Thymus (tissue), 11 donors: ENCODE measurements around the gene XPNPEP1. TPM values are rescaled to one million over a fixed set of nuclear protein-coding genes. Genes with fewer than 3 reads are reported as not detected.

Experiments used
- DNase-seq, 9 donors: peaks; one replicate each; pipeline ENCODE4 v3.0.0-alpha.2; 2013; ENCODE audit warnings: low spot score in 9 of 9, low read depth in 6 of 9, missing footprints in 1 of 9
- H3K27ac ChIP-seq, 2 donors: one replicate each; pipeline ENCODE4 v1.5.1; 2013; ENCODE audit warnings: control low read depth in 1 of 2, low read depth in 1 of 2, low read length in 1 of 2, mild to moderate bottlenecking in 1 of 2, moderate library complexity in 1 of 2
- H3K27me3 ChIP-seq, 2 donors: one replicate each; pipeline ENCODE4 v1.5.1; 2013; ENCODE audit warnings: low read length in 1 of 2; ENCODE audit not compliant: control insufficient read depth in 2 of 2, insufficient read depth in 1 of 2
- H3K36me3 ChIP-seq, 2 donors: one replicate each; pipeline ENCODE4 v1.5.1; 2013; ENCODE audit warnings: low read length in 1 of 2, mild to moderate bottlenecking in 1 of 2, moderate library complexity in 1 of 2; ENCODE audit not compliant: control insufficient read depth in 2 of 2, insufficient read depth in 2 of 2
- H3K4me1 ChIP-seq, 2 donors: one replicate each; pipeline ENCODE4 v1.5.1; 2013; ENCODE audit warnings: low read length in 2 of 2; ENCODE audit not compliant: control insufficient read depth in 2 of 2, insufficient read depth in 2 of 2
- H3K4me3 ChIP-seq, 2 donors: one replicate each; pipeline ENCODE4 v1.5.1; 2013; ENCODE audit warnings: low read length in 2 of 2, control low read depth in 1 of 2, mild to moderate bottlenecking in 1 of 2
- H3K9me3 ChIP-seq, 2 donors: one replicate each; pipeline ENCODE4 v1.5.1; 2013; ENCODE audit warnings: low read length in 1 of 2, mild to moderate bottlenecking in 1 of 2; ENCODE audit not compliant: control insufficient read depth in 2 of 2, insufficient read depth in 1 of 2
- WGBS: extraction: QIAGEN DNeasy Blood & Tissue Kit; methylation state at CpG from one replicate; pipeline ENCODE4 v1.1.7; 2013; 5-methylcytosine and 5-hydroxymethylcytosine counted together
- polyA plus RNA-seq: library from polyadenylated mRNA; stranded (reverse); fragments of 200-250 nt; gene quantifications from one replicate; pipeline ENCODE4 v1.2.3, GENCODE V29; 2013
- total RNA-seq: library from RNA; stranded (reverse); fragments of 120-200 nt; gene quantifications from one replicate; pipeline ENCODE4 v1.2.4, GENCODE V29; 2013
- donor health status: healthy.

Gene XPNPEP1
- total and polyA plus RNA-seq, 2 donors: 41.0 to 44.2 TPM

DNA sequence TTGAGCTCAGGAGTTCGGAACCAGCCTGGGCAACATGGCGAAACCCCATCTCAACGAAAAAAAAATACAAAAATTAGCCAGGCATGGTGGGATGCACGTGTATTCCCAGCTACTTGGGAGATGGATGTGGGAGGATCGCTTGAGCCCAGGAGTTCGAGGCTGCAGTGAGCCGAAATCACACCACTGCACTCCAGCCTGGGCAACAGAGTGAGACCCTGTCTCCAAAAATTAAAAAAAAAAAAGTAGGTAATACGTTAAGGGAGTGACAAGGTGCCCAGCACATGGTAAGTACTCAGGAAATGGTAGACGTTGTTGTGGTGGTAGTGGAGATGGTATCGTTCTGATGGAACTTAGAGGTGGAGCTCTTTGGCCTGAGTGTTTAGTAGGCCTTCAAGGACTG, 41.0 kb upstream of the XPNPEP1 start:
- H3K27me3 ChIP-seq: no peaks in the 10 kb centered on the region
- H3K9me3 ChIP-seq: no peaks in the 10 kb centered on the region
- H3K36me3 ChIP-seq: no peaks in the 10 kb centered on the region
- WGBS: 81% methylated on average over 10 of the region's 10 CpGs
- no peak overlapping the region for H3K4me3 ChIP-seq
- no peaks in the 10 kb centered on the region for H3K4me1 ChIP-seq
- H3K27ac ChIP-seq: no peak overlapping the region
- DNase-seq: no peak

DNA sequence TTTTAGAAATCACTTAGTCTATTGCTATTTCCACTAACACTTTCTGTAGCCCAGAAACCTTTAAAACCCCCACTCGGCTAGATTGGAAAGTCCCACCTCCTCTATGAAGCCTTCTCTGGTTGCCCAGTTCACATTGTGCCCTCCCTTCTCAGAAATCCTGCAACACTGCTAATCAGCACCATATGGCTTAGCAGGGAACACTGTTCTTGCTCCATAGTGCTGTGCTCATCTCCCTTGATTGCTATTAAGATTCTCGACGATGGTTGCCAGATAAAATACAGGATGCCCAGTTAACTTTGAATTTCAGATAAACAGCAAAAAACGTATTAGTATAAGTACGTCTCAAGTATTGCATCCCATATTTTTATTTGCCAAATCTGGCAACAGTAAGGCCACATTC, 40.1 kb upstream of the XPNPEP1 start:
- Histone ChIP-seq H3K4me3 (no peak overlapping the region), H3K4me1 (no peaks in the 10 kb centered on the region), H3K9me3 (no peaks in the 10 kb centered on the region), H3K27me3 (no peaks in the 10 kb centered on the region), H3K36me3 (no peaks in the 10 kb centered on the region), H3K27ac (no peak overlapping the region)
- DNase-seq: no peak
- 97% methylated on average over 5 of the region's 5 CpGs for WGBS

DNA sequence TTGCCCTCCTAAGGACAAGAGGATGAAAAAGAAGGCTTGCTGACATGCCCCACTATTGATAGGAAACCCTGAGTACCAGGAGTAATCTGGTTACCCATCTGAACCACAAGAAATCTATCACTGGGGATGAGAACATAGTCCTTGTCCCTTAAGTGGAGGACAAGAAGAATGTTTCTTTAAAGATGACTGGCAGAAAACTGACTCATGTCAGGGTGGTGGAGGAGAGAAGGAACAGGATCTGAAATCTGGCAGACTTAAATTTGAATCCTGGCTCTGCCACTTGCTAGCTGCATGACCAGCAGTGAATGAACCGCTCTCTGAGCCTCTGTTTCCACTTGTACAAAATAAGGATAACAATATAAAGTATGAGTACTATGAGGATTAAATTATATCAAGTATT, 38.9 kb upstream of the XPNPEP1 start:
- 100% methylated on average over 1 of the region's 1 CpG for WGBS
- no peaks in the 10 kb centered on the region for H3K27me3 ChIP-seq

DNA sequence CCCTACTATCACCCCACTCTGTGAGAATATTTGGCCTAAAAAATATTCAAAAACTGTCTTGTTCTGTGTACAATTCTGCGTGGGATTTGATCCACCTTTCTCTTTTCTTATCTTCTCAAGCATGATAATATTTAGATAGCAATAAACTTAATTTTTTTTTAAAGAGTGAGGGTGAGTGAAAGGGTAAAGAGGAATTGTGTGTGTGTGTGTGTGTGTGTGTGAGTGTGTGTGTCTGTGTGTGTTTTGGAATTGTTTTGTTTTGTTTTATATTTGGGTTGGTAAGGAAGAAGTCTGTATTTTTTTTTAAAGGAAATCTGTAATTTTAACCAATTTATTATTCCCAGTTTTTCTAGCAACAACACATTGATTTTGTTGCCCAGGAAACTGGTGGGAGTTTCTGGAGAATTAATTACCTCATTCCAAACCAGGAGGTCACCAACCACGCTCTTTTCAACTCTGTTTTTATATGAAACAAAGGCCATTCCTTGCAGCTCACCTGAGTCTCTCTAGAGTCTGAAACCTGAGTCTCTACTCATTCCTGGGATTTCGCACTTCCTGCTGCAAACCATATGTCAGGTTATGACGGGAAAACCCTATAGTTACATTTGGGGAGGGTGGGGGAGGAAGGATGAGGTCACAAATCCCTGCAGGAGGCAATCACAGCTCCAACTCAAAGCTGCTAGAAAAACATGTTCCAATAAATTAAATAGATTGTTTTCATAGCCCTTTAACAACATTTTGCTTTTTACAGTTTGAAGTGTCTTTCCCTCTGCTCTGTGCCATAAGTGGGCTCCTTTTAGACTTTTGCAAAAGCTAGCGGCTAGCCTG, 38.1 kb upstream of the XPNPEP1 start:
- DNase-seq: no peak
- no peaks in the 10 kb centered on the region for H3K9me3 ChIP-seq
- no peaks in the 10 kb centered on the region for H3K4me1 ChIP-seq
- no peak overlapping the region for H3K4me3 ChIP-seq
- 92% methylated on average over 5 of the region's 5 CpGs for WGBS
- no peaks in the 10 kb centered on the region for H3K36me3 ChIP-seq
- no peak overlapping the region for H3K27ac ChIP-seq
- no peaks in the 10 kb centered on the region for H3K27me3 ChIP-seq

More for the DNA sequence above, 38.9 kb upstream of the XPNPEP1 start:
- no peaks in the 10 kb centered on the region for H3K36me3 ChIP-seq
- H3K4me1 ChIP-seq: no peaks in the 10 kb centered on the region
- H3K9me3 ChIP-seq: no peaks in the 10 kb centered on the region
- DNase-seq: no peak
- H3K27ac ChIP-seq: no peak overlapping the region
- no peak overlapping the region for H3K4me3 ChIP-seq

DNA sequence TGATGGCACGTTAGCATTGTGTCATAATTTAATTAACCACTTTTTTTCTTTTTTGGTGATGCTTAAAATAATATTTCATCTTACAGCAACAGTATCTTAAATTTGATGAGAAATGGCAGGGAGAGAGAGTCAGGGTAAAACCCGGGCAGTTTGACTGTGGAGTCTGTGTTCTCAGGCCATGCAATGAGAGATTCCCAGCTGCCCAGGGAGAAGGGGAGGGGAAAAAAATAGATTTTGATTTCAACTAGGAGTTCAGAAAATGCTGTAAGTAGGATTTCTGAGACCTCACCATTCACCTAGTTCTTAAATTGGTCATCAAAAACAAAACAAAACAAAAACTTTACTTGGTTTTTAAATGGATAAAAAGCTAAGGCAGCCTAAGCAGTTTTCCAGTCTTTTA, 37.4 kb upstream of the XPNPEP1 start:
- no peaks in the 10 kb centered on the region for H3K27me3 ChIP-seq
- H3K36me3 ChIP-seq: no peaks in the 10 kb centered on the region
- no peaks in the 10 kb centered on the region for H3K4me1 ChIP-seq
- whole genome bisulfite sequencing: 97% methylated on average over 2 of the region's 2 CpGs
- H3K27ac ChIP-seq: no peak overlapping the region
- H3K9me3 ChIP-seq: no peaks in the 10 kb centered on the region
- DNase-seq: no peak
- no peak overlapping the region for H3K4me3 ChIP-seq

DNA sequence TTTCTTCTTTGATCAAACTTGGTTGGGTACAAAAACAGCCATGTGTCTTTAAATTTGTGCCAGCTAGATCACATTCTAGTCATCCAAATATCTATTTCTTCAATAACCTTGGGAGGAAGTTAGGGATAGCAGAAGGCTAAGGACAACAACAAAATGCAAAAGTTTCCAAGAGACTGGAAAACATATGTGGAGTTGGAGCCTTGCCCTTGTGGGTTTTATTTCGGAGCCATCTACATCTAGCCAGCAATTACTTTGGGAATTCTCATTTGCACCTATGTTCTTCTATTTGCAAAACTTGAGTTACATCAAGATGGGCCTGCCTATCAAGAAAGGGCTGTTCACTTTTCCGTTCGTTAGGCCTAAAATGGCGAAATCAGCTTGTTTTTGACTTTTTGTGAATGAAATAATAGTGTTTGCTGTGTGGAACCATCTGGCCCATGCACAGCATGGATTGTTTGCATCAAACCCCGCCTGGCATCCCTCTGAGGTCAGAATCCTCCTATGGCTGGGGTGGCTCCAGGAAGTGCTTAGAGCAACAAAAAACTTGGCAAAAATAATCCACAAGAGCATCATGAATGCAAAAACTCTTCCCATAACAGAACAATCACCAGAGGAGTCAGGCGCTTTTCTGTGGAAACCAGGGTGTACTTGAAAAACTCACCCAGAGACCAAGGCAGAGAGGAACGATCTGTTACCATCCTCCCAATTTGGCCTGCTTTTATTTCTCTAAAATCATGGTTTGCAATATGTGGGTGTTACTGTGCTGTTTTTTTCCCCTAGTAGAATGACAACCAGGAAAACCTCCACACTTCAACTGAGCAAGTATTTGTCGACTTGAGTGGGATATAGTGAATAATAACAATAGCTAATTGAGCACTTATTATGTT, 36.2 kb upstream of the XPNPEP1 start:
- Histone ChIP-seq H3K9me3 (no peaks in the 10 kb centered on the region), H3K36me3 (no peaks in the 10 kb centered on the region), H3K27ac (no peak overlapping the region), H3K4me3 (no peak overlapping the region), H3K4me1 (no peaks in the 10 kb centered on the region), H3K27me3 (no peaks in the 10 kb centered on the region)
- WGBS: 98% methylated on average over 8 of the region's 8 CpGs
- DNase-seq: no peak

DNA sequence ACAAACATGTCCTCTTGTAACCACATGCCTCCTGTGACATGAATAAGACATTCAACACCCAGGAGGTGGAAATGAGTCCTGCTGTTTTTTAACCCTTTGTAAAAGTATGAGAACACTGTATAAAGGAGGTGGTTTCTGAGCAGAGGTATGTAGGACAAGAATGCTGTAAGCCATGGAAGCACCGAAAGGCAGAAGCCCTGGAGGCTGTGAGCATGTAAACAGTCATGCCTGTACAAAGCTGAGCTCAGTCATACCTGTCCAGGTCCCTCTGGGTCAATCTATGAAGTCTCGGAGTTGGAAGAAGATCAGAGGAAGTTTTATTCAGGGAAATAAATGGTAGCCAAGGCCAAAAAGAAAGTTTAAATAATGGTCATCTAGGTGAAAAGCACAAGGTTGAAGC, 34.7 kb upstream of the XPNPEP1 start:
- WGBS: 96% methylated on average over 2 of the region's 2 CpGs
- H3K27ac ChIP-seq: peak overlapping the region in 1 of 2 donors; percentile 2
- H3K4me1 ChIP-seq: no peaks in the 10 kb centered on the region

DNA sequence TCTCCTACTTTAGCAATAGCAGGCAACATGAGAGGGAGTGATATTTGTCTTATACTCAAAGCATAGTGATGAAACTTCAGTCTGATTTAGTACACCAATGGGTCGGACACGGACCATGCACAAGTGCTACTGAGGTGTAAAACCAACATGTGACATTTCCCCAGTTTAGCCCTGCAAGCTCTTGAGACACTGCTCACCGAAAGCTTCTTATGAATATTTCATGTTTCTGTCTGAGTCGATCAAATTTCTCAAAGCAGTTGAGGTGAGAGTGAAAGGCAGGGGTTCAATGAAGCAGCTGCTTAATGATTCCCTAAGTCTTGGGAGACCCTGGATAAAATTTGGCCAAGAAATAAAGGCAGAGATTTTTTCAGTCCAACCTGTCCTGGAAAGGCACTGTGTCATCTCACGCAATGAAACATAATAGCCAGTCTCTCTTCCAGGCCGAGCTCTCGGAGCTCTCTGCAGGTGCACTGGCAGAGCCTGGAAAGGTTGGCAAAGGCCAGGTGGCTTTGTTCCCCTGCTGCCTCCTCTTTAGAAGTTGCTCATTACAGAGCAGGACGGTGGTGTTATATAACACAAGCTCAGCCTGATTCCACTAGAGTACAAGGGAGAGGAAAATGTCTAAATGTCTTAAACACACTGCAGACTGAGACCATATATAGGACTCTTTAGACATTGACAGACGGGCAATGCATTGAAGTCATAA, 33.9 kb upstream of the XPNPEP1 start:
- Histone ChIP-seq H3K9me3 (no peaks in the 10 kb centered on the region), H3K4me3 (no peak overlapping the region), H3K36me3 (no peaks in the 10 kb centered on the region), H3K27me3 (no peaks in the 10 kb centered on the region), H3K27ac (no peak overlapping the region), H3K4me1 (no peaks in the 10 kb centered on the region)
- 94% methylated on average over 9 of the region's 9 CpGs for WGBS
- DNase-seq: no peak

More for the DNA sequence above, 34.7 kb upstream of the XPNPEP1 start:
- no peaks in the 10 kb centered on the region for H3K9me3 ChIP-seq
- no peaks in the 10 kb centered on the region for H3K36me3 ChIP-seq
- no peaks in the 10 kb centered on the region for H3K27me3 ChIP-seq
- H3K4me3 ChIP-seq: no peak overlapping the region
- DNase-seq: no peak
